NCI-H774 (cell line): ENCODE measurements around the gene GALNT7.

Experiments used
- DNase-seq: peaks from one replicate; lab custom pipeline; 2025; lab: John Stamatoyannopoulos, UW

GALNT7 gene

DNA sequence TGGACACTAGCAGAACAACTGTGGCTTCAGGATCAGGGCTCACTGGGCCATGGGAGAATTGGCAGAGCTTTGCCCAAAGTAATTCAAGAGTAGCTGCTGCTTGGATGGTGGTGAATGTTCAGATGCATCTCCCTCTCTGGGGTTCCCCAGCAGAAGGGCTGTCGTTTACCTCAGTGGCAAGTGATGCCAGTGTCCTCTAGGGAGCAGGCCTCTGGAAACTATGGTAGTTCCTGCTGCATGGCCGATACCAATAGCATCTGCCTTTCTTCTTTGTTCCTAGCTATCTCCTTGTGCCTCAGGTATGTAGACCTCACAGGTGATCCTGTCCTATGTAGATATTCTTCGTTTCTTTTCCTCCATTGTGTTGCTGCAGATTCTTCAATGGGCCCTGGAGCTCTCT, 139.2 kb downstream of the GALNT7 start:
- no peak for DNase-seq

DNA sequence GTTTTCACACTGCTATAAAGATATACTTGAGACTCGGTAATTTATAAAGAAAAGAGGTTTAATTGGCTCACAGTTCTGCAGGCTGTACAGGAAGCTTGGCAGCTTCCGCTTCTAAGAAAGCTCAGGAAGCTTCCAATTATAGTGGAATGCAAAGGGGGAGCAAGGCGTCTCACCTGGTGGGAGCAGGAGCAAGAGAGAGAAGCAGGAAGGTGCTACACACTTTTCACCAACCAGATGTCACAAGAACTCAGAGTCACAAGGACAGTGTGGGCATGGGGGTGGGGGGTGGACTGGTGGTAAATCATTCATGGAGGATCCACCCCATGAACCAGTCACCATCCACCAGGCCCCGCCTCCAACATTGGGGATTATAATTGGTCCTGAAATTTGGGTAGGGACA, 142.8 kb downstream of the GALNT7 start:
- DNase-seq = no peak

DNA sequence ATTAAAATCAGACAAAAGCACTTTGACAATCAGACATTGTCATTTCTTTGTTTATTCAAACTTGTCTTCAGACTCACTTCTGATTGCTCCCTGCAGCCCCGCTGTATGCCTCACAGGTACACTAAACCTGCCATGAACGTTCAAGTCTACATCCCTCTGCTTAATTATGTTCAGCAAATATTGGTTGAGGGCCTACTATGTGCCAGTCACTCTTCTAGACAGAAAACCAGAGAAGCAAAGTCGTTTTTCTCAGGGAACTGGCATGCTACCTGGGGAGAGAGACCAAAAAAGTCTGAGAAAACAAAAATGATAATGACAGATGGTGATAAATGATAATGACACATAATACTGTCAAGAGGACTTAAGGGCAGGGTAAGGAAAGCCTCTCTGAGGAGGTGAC, 146.1 kb downstream of the GALNT7 start:
- DNase-seq = no peak

DNA sequence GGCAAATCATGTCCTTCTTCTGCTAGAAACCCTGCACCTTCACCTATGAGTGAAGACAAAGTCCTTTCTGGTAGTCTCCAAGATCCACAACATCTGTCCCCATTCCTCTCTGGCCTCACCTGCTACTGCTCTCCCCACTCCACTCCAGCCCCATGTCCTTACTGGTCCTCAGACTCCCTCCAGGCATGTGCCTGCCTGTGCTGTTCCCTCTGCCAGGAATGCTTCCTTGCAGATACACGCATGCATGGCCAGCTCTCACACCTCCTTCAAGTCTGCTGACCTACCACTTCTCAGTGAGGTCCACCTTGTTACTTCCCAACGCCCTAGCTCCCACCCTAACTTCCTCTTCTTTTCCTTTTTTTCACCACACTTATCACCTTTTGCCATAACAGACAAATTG, 147.4 kb downstream of the GALNT7 start:
- DNase-seq = no peak

DNA sequence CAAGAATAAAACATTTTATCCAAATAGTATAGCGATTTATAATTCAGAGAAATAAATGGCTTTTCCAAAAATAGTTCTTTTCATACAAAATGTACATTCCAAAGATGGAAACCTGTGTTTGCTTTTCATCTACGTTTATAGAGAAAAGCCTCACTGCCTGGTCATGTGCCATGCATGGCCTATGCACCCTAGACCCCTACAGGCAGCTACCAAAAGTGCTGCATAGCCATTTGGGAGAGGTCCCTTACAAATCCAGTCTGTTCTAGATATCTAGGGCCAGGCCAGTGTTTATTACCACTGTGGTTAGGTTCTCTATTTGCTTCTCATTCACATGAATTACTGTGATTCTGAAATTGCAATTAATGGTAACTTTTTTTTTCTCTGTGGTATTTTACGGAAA, 148.4 kb downstream of the GALNT7 start:
- no peak for DNase-seq

DNA sequence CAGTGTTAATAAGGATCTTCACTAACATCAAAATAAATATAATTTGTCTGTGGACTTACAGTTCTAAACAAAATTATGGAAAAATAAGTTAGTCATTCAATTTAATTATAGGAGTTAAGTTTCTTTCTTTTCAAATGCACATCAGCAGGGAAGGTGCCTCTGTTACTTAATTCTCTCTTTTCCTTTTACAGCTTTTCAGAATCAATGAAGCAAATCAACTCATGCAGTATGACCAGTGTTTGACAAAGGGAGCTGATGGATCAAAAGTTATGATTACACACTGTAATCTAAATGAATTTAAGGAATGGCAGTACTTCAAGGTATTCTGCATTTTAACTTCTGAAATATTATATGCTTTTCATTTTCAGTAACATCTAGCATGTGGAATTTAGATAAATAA, 149.6 kb downstream of the GALNT7 start:
- no peak for DNase-seq

DNA sequence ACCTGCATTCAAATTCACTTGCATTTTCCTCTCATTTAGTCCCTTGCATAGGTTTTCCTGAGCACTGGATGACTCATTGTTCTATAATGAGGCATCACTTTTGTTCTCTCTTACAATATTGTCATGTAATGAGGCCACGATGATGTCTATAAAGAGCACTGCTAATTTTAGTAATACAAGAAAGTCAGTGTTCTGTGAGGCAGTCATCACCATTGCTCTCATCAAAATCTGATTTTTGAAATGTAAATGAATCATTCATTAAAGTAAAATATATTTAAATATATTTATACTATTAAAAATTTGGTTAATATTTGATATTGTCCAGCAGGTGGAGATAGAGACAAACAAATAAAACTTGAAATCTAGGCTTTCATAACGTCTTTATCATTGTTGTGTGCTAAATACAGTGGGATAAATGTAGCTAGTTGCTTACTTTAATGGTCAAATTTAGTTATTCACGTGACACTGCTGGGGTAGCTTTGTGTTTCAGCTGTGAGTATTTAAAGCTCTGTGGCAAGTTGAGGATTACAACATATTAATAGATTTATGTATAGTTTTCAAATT, 150.1 kb downstream of the GALNT7 start:
- DNase-seq = no peak

DNA sequence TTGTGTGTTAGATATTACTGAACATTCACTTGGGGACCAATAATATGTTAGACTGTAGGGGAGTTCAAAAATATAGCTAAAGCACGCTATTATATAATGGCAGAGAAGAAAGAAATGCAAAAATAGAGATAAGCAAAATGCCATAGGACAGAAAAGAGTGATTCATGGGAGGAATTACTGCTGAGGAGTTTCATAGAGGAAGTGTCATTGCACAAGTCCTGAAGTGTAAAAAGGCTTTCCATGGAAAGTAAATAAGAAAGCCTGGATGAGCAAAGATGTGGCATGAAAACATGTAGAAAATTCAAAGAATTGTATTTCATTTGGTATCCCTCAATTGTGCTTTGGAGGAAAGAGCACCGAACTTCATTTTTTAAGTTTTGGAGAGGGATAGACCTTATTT, 151.1 kb downstream of the GALNT7 start:
- DNase-seq = no peak

DNA sequence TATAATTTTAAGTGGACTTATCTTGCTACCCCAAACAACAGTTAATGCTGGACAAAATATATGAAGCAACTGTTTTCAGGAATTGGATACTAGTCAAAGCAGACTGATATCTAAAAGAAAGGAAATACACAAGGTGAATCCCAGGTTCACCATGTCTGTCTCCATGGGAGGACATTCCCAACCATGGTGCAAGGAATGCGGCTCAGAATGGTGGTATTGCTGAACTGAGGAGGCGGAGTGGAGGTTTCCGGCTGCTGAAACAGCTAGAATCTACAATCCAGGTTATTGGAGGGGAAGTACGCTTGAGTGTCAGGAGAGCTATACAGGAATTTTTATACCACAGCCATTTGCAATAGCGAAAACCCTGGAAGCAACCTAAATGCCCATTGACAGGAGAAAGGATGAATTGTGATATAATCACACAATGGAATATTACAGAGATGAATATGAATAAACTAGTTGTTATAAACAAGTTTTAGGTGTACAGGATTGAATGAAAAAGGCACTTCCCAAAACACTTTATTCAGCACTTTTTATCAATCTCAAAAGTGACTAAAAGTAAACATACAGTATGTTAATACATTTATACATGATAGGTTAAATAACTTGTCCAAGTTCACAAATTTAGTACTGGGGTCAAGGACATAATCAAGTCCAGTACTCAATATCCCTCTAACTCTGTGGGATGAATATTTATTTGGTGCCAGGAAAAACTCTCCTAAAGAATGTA, 156.6 kb downstream of the GALNT7 start:
- DNase-seq = no peak

DNA sequence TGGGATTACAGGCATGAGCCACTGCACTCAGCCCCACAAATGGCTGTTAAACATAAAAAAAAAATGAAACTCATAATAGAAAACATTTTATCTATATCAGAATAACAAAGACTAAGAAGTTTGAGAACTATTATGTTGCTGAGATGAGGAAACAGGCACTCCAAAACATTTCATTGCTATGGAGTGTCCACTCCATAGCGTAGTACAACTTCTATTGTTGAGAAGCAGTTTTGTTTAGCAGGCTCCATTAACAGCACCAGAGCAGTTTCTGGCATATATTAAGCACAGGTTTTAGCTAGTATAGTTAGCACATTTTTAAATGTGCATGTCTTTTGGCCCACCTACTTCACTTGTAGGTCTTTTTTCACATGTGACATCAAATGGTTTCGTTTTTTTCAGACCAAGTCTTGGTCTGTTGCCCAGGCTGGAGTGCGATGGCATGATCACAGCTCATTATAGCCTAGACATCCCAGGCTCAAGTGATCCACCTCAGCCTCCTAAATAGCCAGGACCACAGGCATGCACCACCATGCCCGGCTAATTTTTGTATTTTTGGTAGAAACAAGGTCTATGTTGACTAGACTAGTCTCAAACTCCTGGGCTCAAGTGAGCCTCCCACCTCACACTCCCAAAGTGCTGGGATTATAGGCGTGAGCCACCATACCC, 159.8 kb downstream of the GALNT7 start:
- DNase-seq = no peak

DNA sequence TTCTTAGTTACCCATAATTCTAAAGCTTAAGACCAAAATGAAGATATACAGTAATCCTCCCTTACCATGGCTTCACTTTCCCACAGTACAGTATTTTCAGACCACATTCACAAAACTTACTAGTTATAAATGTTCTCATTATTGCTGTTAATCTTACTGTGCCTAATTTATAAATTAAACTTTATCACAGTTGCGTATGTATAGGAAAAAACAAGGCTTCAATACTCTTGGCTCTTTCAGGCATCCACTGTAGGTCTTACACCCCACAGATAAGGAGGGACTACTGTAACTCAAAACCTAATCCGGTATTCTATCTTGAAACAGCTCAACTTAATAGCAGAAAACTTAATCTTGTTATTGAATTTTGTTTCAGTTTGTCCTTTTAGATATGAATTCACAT, 162.0 kb downstream of the GALNT7 start:
- DNase-seq = no peak

DNA sequence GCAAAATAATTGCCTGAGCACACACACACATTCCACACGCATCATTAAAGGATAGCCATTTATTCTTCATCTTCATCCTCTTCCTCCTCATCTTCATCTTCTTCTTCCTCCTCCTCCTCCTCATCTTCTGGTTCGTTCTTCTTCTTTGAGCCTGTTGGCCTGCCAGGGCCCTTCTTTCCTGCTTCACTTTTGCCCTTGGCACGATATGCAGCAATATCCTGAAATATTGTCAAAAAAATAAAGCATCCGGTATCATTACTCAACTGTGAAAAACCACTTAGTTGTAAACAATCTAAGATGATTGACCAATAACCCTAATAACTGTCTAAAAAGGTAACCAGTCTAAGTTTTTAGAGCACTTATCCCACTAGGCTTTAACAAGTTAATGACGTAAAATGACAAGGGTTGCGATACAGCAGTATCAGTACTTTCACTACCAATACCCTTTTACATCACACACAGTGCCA, 163.4 kb downstream of the GALNT7 start:
- no peak for DNase-seq

DNA sequence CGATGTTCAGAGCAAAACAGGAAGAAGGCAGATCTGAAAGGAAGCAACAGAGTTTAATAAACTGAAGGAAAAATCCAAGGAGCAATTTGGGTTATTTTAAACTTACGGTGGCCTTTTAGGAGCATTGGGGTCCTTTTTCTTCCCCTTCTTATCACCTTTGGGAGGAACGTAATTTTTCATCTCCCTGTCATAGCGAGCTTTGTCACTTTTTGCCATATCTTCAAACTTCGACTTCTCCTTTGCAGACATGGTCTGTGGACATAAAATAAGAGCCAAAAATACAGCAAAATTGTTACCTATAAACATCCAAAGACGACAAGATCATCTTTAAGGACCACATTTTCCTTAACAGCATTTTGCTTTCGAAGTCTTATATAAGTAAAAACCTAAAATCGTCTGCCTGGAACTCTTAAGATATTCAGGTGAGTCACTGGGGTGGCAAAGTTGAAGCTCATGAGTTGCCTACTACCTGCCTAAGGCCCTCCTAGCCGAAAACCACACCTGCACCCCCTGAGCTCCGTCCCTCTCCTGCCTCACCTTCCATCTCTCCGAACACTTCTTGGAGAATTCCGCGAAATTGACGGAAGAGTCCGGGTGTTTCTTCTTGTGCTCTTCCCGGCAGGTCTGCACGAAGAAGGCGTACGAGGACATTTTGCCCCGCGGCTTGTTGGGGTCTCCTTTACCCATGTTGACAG, 164.5 kb downstream of the GALNT7 start:
- no peak for DNase-seq

DNA sequence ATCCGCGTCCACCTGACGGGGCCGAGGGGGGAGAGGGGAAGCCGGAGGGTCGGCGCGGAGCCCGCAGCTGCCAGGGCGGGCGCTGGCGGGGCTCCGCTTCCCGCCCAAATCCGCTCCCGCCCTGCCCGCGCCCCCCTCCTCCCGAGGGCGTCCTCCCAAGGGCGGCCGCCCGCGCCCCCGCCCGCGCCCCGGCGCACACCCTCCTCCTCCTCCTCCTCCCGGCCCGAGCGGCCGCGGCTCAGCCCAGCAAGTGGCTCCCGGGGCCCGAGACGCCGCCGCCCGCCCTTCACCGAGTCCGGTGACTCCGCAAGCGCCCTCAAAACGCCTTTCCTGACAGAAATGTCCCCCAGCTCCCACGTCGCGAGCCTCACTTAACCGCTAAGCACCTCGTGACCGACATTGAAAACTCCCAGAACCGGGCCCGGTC, 165.1 kb downstream of the GALNT7 start:
- DNase-seq = peak; percentile 21

DNA sequence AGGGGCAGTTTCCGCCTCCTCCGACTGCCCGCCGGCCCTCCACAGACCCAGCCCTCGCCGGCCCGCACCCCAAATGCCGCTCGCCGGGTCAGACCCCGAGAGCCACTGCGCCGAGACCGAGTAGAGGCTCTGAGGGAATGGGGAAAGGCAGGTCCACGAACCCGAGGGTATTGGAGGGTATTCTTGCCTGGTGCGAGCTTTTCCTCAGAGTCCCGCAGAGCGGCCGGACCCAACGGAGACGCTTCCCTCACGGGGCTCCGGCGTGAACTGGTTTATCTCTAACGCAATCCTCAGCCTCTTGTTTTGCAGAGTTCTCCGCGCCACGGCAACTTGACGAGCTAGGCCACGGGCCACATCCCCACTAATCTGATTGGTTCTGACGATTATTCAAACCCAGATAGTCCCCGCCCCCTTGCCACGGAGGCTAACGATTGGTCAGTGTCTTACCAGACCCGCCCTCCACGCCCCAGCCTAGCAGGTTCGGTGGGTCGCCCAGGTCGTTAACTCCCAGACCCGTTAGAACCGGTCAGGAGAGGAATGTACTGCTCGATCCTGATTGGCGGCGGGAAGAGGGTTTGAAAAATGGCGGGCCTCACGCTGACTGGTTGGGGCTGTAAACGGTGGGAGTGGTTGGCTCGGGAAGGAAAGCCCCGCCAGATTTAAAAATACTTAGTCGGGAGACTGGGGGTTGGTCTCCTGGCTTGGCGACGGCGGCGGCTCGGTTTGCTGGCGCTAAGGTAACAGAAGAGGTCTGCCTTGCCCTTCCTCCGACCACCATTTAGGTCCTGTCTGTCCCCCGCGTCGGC, 165.7 kb downstream of the GALNT7 start, which contains the start of gene HMGB2:
Gene HMGB2 (minus strand): TSS at position 274 of the 806 bp plus-strand sequence. CDS start 709 bp downstream, outside the sequence.
- peak; percentile 91 for DNase-seq

DNA sequence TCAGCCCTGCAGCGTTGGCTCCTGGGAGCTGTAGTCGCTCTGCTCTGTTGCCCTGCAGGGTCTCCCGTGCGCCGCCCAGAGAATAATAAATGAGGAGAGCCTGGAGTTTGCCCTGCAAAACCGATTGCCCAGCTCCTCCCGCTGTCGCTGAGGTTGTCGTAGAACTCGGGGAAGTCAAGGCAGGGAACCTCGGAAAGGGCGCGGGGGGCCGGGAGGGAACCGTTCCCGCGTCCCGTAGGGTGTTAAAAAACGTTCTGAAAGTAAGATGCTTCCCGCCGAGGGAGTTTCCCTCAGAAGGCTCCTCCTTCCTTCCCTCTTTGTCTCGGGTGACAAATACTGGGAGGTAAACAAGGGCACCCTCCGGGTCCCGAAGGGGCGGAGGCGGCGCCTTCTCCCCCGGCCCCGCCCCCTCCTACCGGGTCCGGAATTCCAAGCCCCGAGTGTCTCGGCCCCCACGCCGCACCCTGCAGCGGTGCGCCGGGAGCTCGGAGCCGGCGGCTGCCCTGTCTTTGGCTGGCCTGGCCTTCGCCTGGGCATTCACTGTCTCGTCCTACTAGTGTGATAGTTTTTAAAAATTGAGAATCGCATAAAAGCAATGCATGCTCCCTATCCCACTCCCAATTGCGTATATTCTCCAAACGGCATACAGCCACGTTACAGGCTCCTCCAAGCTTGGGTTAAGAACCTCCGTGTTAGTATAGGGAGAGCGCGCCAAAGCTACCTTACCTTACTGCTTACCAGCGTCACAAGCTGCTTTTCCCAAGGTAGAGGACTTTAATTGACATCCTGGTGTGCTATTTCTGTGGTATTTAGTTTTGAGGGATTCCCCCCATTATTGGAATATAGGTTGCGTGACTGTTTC, 166.5 kb downstream of the GALNT7 start:
- DNase-seq = peak; percentile 65

DNA sequence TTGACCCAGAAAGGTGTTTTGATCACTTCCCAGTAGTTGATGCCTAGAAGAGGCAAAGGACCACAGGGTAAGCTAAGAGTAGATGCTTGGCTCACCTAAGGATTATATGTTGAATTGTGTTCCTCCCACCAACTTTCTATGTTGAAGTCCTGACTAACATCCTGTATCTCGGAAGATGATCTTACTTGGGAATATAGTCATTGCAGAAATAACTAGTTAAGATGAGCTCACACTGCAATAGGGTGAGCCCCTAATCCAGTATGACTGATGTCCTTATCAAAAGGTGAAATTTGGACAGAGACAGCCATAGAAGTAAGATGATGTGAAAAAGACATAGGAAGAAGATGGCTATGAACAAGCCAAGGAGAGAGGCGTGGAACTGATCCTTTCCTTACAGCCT, 168.9 kb downstream of the GALNT7 start:
- no peak for DNase-seq

DNA sequence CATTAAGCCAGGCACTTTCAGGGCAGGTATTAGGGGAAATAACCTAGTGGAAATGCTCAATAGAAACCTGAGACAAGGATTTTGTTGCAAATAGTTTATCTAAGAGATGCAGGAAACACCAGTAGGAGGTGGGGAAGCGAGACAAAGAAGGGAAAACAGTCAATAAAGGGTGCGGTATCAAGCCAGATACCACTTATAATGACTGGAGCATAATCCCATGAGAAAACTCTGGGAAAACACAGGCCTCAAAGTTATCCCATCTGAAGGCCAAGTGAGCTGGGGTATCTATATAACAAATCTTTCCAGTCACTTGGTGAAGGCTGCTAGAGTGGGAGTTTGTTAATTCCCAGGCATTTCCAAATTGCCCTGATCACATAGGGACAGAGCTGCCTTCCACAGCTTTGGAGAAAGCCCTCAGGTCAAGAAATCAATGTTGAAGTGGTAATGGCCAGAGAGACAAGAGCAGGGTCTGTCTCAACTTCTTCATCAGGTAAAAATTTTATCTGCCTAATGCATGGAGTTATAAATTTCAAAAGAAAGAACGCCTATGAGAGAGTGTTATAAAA, 175.3 kb downstream of the GALNT7 start:
- no peak for DNase-seq

DNA sequence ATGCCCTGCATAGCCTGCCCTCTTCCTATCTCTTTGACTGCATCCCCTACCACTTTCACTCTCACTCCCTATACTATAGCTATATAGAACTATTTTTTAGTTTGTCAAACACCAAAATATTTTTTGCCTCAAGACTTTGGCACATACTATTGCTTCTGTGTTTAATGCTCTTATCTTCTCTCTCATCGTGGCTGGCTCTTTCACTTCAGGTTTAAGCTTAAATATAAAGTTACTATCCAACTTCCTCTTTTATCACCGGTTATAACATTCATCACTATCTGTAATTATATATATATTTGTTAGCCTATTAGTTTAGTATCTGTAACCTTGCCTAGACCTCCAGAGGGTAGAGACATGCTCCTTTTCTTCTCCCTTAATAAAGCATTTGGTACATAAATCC, 177.0 kb downstream of the GALNT7 start:
- no peak for DNase-seq

DNA sequence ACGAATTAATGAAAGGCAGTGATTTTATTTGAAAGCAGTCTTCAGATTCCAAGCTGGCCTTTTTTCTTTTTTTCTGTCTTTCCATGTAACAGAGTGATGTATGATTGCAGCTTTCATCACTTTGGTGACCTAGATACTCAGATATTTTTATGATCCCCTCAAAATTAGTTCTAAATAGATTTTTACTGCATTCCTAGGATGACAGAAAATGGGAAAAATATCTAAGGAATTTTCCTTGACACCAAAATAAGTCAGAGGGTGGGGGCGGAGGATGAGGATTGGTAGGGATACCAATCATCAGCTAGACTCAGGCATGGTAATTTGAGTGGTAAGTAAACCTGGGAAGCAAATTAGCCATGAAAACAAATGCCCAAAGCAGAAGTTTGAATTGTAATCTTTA, 177.5 kb downstream of the GALNT7 start:
- no peak for DNase-seq

DNA sequence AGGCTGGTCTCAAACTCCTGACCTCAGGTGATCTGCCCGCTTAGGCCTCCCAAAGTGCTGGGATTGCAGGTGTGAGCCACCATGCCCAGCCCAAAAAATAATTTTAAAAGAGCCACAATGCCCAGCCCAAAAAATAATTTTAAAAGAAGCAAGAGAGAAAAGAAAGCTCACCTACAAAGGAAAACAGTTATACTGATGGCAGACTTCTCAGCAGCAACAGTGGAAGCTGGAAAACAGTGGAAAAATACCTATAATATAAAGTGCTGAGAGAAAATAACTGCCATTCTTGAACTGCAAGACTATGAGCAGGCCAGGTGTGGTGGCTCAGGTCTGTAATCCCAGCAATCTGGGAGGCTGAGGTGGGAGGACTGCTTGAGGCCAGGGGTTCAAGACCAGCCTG, 178.9 kb downstream of the GALNT7 start:
- DNase-seq = no peak
